DND-41 (cell line): ENCODE results near the gene MECP2.

Source experiments
- ATAC-seq: fragments of 200-7000 bp; cut with Tn5 transposase; 3 replicates; pipeline ENCODE4 v1.9.1; 2021; ENCODE audit warnings: low read depth; ENCODE audit not compliant: insufficient read depth
- DNase-seq: peaks from one replicate; pipeline ENCODE4 v3.0.0-alpha.2; 2020
- H2AFZ ChIP-seq: 2 replicates; pipeline ENCODE4 v1.6.0; 2012; ENCODE audit warnings: low read depth, low read length
- H3K27ac ChIP-seq: 2 replicates; pipeline ENCODE4 v1.5.1; 2012; ENCODE audit warnings: low read length, inconsistent platforms
- H3K27me3 ChIP-seq: fragments of 200-600 bp; sonication (generic); 2 replicates; pipeline ENCODE4 v1.6.0; 2012; ENCODE audit warnings: low read length, mild to moderate bottlenecking, inconsistent platforms; ENCODE audit not compliant: insufficient read depth, poor library complexity
- H3K36me3 ChIP-seq: 2 replicates; pipeline ENCODE4 v1.5.1; 2012; ENCODE audit warnings: low read length, inconsistent platforms; ENCODE audit not compliant: insufficient read depth
- H3K4me1 ChIP-seq: 2 replicates; pipeline ENCODE4 v1.5.1; 2012; ENCODE audit warnings: mild to moderate bottlenecking, low read length; ENCODE audit not compliant: insufficient read depth
- H3K4me2 ChIP-seq: 2 replicates; pipeline ENCODE4 v1.6.0; 2012; ENCODE audit warnings: mild to moderate bottlenecking, moderate library complexity, low read length, inconsistent platforms; ENCODE audit not compliant: insufficient read depth
- H3K4me3 ChIP-seq, 2 experiments: fragments of 200-600 bp in 1 of 2; shearing (Covaris generic) in 1 of 2; 2 replicates each; pipeline ENCODE4 v1.5.1; 2012 to 2016; ENCODE audit warnings: inconsistent platforms in 2 of 2, low read length in 2 of 2, mild to moderate bottlenecking in 2 of 2, low read depth in 1 of 2, moderate library complexity in 1 of 2
- H3K79me2 ChIP-seq: 2 replicates; pipeline ENCODE4 v1.6.0; 2012; ENCODE audit warnings: low read length, inconsistent platforms; ENCODE audit not compliant: insufficient read depth
- H3K9ac ChIP-seq: 2 replicates; pipeline ENCODE4 v1.6.0; 2012; ENCODE audit warnings: low read depth, mild to moderate bottlenecking, inconsistent platforms, low read length, moderate library complexity
- H3K9me3 ChIP-seq: 2 replicates; pipeline ENCODE4 v1.5.1; 2012; ENCODE audit warnings: low read length, moderate library complexity, mild to moderate bottlenecking, inconsistent platforms; ENCODE audit not compliant: insufficient read depth, severe bottlenecking
- H4K20me1 ChIP-seq: 2 replicates; pipeline ENCODE4 v1.6.0; 2012; ENCODE audit warnings: low read length; ENCODE audit not compliant: insufficient read depth
- EZH2 ChIP-seq: IDR thresholded peaks from 3 replicates; pipeline ENCODE4 v1.6.1; 2012; ENCODE audit warnings: borderline replicate concordance, low read depth, mild to moderate bottlenecking, moderate library complexity, low read length, inconsistent platforms; ENCODE audit not compliant: severe bottlenecking
- TF ChIP-seq, protein P1 (sequence below): IDR thresholded peaks from 2 replicates; pipeline ENCODE4 v1.5.1; 2012; ENCODE audit warnings: borderline replicate concordance, low read length, moderate library complexity, mild to moderate bottlenecking; ENCODE audit not compliant: poor library complexity, severe bottlenecking; ENCODE audit errors: extremely low read depth

MECP2 gene

DNA sequence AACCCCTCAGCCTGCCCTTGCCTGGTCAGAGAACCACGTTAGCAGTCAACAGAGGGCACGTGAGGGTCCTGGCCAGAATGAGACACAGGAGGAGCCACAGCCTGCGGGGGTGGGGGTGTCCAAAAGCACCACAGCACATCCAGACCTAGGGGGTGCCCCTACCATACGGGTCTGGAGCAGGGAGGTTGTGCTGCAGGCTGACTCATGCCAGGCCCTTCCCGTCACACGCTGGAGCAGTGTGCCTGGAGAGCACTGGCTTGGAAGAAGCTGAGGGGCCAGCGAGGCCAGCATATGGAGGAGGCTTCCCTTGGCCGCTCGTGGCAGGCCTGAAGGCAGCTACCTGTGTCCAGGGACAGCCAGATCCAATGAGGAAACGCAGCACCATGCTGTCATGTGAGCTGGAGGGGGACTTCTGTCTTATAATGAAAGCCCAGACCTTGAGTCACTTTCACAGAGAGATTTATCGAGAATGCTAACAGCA is 76.3 kb downstream of the MECP2 start:
- no peak for DNase-seq
- Histone ChIP-seq H3K27ac (peak overlapping the region; percentile 91), H2AFZ (no peak overlapping the region), H3K4me2 (peak overlapping the region; percentile 75), H3K4me1 (peaks cover 31% of the 10 kb centered on the region), H3K4me3 (peak overlapping the region; percentile 60 to 86; a peak in 3 of 4 replicates), H3K9ac (peak overlapping the region; percentile 94), H3K79me2 (peaks cover 47% of the 10 kb centered on the region), H4K20me1 (no peaks in the 10 kb centered on the region), H3K9me3 (no peaks in the 10 kb centered on the region), H3K36me3 (peaks cover 27% of the 10 kb centered on the region), H3K27me3 (no peaks in the 10 kb centered on the region)
- TF ChIP-seq, protein P1, sequence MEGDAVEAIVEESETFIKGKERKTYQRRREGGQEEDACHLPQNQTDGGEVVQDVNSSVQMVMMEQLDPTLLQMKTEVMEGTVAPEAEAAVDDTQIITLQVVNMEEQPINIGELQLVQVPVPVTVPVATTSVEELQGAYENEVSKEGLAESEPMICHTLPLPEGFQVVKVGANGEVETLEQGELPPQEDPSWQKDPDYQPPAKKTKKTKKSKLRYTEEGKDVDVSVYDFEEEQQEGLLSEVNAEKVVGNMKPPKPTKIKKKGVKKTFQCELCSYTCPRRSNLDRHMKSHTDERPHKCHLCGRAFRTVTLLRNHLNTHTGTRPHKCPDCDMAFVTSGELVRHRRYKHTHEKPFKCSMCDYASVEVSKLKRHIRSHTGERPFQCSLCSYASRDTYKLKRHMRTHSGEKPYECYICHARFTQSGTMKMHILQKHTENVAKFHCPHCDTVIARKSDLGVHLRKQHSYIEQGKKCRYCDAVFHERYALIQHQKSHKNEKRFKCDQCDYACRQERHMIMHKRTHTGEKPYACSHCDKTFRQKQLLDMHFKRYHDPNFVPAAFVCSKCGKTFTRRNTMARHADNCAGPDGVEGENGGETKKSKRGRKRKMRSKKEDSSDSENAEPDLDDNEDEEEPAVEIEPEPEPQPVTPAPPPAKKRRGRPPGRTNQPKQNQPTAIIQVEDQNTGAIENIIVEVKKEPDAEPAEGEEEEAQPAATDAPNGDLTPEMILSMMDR = no peak
- no peak for ATAC-seq

DNA sequence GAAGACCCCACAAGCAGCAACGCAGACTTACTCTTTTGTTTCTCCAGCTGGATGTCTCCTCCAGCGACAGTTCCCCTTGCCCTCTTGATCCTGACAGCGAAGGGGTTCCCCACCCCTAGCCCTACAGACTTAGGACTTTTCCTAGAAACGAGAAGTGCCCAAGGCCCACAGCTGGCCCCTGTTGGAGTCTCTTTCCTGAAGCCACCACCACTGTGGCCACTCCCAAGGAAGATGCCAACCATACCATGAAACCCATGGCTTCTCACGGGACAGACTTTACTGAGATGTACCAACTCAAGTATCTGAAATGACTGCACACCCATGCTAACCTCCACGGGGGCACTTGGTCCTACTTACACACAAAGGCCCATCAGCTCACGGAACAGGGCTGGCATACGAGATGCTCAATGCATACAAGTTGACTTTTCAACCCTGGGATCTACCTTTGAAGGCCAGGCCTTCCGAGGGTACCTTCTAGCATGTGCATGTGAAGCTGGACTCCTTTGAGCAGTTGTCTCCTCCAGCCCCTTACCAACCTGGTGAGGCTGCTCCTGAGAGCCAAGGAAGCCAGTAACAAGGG is 76.9 kb downstream of the MECP2 start:
- no peaks in the 10 kb centered on the region for H3K27me3 ChIP-seq
- peak overlapping the region; percentile 94 for H3K9ac ChIP-seq
- H3K27ac ChIP-seq = peak overlapping the region; percentile 91
- peaks cover 47% of the 10 kb centered on the region for H3K79me2 ChIP-seq
- no peak for DNase-seq
- peak overlapping the region; percentile 75 for H3K4me2 ChIP-seq
- peak overlapping the region; percentile 80; the same call in 1 of the 2 replicates for H2AFZ ChIP-seq
- peaks cover 31% of the 10 kb centered on the region for H3K36me3 ChIP-seq
- TF ChIP-seq, protein P1 = no peak
- TF ChIP-seq EZH2 = no peak
- peak overlapping the region; percentile 60 to 86; a peak in 3 of 4 replicates for H3K4me3 ChIP-seq
- H4K20me1 ChIP-seq = no peaks in the 10 kb centered on the region
- peak; percentile 4; the same call in 1 of the 3 replicates for ATAC-seq
- H3K9me3 ChIP-seq = no peaks in the 10 kb centered on the region
- H3K4me1 ChIP-seq = peaks cover 31% of the 10 kb centered on the region

DNA sequence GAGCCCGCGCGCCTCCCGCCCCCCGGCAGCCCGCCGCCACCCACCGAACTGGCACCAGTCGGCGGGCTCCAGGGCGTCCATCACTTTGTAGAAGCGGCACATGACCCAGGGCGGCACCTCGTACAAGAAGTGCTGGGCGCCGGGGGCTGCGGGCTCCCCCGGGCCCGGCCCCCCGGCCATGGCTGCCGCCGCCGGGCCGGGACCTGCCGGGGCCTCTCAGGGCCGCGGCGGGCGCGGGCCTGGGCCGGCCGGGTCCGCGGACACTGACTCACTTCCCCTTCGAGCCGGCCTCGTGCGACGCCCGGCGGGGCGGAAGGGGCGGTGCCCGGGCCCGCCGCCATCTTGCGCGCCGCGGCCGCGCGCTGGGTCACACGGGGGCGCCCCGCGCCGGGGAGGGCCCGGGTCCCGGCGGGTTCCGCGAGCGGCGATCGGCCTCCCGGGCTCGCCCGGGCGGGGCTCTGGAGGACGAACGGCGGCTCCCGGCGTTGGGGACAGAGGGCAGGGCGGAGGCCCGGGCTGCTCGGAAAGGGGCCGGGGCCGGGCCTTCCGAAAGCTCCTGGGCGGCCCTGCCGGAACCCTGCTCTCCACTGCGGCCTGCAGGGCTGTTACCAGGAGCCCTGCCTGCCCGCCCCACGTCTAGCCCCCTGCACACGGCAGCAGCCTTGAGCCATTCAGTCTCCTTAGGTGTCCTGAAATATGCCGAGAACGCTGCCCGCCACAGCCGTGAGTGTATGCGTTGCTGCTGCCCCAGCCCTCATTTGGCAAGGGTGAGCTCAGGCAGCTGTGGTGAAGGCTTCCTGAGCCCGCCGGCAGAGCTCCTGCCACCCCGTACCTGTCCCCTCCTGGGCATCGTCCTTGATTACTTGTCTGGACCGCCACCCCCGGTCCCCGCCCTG is 77.6 kb downstream of the MECP2 start, which contains the start of gene IRAK1:
Gene IRAK1 (minus strand): TSS at position 270 of the 896 bp plus-strand sequence. CDS start 90 bp downstream, at position 180.
- no peak for TF ChIP-seq EZH2
- TF ChIP-seq, protein P1 = peak; percentile 8
- DNase-seq (peak; percentile 54), ATAC-seq (peak; percentile 68)
- H3K4me3 ChIP-seq = peak within 1 kb of the TSS; percentile 71 to 86
- H3K9ac ChIP-seq = peak within 1 kb of the TSS; percentile 94
- H3K79me2 ChIP-seq = peaks cover 47% of the 10 kb centered on the region
- no peaks in the 10 kb centered on the region for H3K9me3 ChIP-seq
- peak within 1 kb of the TSS; percentile 91 for H3K27ac ChIP-seq
- peak within 1 kb of the TSS; percentile 81 for H2AFZ ChIP-seq
- H3K4me2 ChIP-seq = peak within 1 kb of the TSS; percentile 92
- H3K4me1 ChIP-seq = peaks cover 31% of the 10 kb centered on the region
- no peaks in the 10 kb centered on the region for H3K27me3 ChIP-seq
- H4K20me1 ChIP-seq = no peaks in the 10 kb centered on the region
- peaks cover 38% of the 10 kb centered on the region for H3K36me3 ChIP-seq
